ENCODE data around the gene DRC7.
"Not testable (repeated sequence)": the region's sequence is repeated elsewhere in the genome, so short reads cannot be mapped to it uniquely, and the experiment has no call there.

DRC7 gene

DNA sequence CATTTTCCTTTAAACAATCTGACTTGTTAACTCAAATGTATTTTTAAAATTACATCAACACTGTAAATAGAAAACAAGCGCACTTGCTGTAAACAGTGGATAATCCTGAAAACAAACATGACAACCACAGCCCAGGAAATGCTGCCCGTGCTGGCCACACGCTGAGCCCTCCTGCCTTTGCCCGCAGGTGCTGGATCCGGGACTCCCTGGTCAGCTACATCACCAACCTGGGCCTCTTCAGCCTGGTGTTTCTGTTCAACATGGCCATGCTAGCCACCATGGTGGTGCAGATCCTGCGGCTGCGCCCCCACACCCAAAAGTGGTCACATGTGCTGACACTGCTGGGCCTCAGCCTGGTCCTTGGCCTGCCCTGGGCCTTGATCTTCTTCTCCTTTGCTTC, 33.1 kb upstream of the DRC7 start:
- no peak for DNase-seq

GRCh38 chr16:57661936-57662906, 32.4 kb upstream of the DRC7 start:
- no peak for DNase-seq

DNA sequence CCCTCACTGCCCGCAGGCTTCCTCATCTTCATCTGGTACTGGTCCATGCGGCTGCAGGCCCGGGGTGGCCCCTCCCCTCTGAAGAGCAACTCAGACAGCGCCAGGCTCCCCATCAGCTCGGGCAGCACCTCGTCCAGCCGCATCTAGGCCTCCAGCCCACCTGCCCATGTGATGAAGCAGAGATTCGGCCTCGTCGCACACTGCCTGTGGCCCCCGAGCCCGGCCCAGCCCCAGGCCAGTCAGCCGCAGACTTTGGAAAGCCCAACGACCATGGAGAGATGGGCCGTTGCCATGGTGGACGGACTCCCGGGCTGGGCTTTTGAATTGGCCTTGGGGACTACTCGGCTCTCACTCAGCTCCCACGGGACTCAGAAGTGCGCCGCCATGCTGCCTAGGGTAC, 31.2 kb upstream of the DRC7 start:
- no peak for DNase-seq

DNA sequence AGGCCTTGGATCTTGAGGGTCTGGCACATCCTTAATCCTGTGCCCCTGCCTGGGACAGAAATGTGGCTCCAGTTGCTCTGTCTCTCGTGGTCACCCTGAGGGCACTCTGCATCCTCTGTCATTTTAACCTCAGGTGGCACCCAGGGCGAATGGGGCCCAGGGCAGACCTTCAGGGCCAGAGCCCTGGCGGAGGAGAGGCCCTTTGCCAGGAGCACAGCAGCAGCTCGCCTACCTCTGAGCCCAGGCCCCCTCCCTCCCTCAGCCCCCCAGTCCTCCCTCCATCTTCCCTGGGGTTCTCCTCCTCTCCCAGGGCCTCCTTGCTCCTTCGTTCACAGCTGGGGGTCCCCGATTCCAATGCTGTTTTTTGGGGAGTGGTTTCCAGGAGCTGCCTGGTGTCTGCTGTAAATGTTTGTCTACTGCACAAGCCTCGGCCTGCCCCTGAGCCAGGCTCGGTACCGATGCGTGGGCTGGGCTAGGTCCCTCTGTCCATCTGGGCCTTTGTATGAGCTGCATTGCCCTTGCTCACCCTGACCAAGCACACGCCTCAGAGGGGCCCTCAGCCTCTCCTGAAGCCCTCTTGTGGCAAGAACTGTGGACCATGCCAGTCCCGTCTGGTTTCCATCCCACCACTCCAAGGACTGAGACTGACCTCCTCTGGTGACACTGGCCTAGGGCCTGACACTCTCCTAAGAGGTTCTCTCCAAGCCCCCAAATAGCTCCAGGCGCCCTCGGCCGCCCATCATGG, 30.5 kb upstream of the DRC7 start:
- DNase-seq = no peak

GRCh38 chr16:57664662-57665025, 30.0 kb upstream of the DRC7 start:
- no peak for DNase-seq

DNA sequence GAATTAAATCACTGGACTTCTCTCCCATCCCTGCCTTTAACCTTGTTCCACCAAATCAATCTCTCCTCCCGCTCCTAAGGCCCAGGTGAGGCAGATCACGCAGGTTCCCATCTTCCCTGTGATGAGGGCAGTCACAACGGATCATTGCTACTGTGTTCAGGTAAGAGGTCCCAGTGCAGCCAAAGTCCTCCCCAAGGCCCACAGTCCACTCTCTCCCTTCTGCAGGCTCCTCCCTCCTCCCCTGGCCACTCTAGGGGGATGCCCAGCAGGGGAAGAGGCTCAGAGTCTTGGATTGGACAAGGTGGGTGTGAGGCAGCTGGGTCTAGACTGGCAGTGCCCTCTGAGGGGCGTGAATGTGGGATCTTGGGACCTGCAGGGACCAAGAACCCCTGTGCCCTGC, 29.1 kb upstream of the DRC7 start:
- no peak for DNase-seq

- no peak for DNase-seq
Observed at GRCh38 chr16:57666353-57667047, 28.1 kb upstream of the DRC7 start.

DNA sequence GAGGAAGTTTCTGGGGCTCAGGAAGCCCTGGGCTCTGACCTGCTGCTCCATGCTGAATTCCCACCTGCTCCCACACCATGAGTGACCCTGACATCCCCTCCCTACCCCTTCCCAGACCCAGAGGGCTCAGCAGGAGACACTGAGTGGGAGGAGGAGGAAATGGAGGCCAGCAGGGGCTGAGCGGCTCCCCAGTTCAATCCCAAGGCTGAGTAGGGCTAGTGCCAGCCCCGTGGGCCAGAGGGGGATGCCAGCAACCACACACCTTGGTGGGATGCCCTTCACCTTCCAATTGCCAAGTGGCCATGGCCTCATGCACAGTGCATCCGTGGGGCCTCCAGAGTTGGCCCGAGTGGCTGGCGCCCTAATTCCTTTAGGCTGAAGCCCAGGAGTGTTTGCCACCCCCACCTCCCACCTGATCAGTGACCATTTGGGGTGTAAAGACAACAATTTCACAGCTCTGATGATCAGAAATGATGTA, 27.5 kb upstream of the DRC7 start:
- DNase-seq = no peak

DNA sequence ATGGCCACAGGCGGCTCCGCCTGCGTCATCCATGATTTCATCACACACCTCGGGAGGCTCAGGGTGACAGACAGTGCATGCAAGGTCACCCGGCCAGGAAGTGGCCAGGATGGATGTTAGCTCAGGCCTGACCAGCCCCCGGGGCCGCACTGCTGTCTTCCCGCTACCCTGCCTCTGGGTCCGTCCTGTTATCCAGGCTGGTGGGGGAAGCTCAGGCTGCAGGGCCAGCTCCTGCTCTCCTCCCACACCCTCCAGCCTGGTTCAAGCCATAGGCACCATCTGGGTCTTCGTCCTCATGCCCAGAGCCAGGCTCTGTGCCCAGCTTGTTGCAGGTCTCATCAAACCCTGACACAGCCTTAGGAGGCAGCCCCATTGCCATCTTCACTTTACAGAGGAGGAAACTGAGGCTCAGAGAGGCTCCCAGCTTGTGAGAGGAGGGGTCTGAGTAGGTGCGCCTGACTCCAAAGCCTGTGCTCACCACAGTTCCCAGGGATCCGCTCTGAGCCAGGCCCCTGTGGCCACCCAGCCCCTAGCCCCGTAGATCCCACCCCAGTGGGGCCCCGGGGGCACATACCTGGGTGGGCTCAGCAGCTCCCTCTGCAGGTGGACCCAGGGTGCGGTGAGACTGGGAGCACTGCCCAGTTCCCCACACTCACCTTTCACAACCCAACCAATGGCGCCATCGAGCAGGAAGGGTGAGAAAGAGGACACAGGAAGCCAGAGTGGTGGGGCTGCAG, 26.9 kb upstream of the DRC7 start:
- DNase-seq = peak; percentile 95

- DNase-seq = no peak
Observed at GRCh38 chr16:57668263-57668571, 26.4 kb upstream of the DRC7 start, which contains the start of gene ADGRG3. TSS of gene ADGRG3 (plus strand) at chr16:57668306. CDS start at chr16:57668348, 42 bp downstream.

GRCh38 chr16:57668630-57669475, 25.8 kb upstream of the DRC7 start:
- DNase-seq = no peak

DNA sequence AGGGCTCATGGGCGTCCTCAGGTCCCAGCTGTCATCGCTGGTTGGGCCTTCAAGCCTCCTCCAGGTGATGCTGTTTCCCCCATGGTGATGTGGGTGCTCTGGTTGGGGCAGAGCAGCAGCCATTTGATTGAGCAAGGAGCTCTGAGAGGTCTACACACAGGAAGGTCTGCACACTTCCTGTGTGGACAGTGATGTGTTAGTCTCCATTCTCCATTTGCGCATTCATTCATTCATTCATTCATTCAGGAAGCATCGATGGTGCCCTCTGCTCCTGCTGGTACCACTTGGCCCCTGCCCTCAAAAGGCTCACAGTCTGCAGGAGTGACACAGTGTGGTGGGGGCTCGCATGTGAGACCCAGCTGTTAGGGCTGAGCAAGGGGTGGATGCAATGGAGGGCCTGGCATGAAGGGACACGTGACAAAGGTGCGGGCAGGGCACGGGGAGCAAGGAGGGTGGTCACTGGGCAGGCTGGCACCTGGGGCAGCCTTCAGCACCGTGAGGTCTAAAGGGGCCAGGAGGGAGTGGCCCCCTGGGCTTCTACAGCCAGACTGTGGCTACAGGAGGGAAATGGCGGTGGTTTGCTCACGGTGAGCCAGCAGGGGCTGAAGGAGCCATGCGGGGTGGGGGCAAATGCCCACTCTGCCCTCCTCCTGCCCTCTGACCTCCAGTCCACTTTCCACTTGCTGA, 25.0 kb upstream of the DRC7 start:
- no peak for DNase-seq

GRCh38 chr16:57670196-57670595, 24.4 kb upstream of the DRC7 start:
- no peak for DNase-seq

GRCh38 chr16:57671451-57671850, 23.2 kb upstream of the DRC7 start:
- not testable (repeated sequence) for DNase-seq

- DNase-seq = no peak
Observed at GRCh38 chr16:57672416-57672815, 22.2 kb upstream of the DRC7 start.

GRCh38 chr16:57672824-57673223, 21.8 kb upstream of the DRC7 start:
- no peak for DNase-seq

DNA sequence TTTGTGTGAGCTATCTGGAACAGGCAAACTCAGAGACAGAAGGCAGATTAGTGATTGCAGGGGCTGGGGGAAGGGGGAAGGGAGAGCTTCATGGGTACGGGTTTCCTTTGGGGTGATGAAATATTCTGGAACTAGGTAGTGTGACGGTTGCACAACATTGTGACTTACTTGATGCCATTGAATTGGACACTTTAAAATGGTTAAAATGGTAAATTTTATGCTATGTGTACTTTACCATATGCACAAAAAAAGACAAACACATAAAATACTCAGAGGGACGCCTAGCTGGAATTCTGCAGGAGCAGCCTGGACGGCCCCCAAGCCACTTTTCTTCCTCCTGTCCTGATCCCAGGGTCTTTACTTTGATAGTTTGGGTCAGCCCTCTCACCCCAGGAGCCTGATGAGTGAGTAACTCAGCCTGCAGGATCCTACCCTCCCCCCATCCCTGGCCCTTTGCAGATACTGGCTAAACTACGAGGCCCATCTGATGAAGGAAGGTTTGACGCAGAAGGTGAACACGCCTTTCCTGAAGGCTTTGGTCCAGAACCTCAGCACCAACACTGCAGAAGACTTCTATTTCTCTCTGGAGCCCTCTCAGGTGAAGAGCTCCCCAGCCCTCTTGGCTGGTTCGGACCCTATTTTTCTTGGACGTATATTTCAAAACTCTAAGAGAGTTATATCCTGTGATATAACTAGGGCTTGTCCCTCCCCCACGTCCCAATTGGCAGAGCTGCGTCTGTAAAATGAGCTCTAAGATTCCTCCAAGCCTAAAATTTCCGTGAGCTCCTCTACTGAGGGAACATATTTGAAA, 18.7 kb upstream of the DRC7 start:
- DNase-seq = peak; percentile 32

DNA sequence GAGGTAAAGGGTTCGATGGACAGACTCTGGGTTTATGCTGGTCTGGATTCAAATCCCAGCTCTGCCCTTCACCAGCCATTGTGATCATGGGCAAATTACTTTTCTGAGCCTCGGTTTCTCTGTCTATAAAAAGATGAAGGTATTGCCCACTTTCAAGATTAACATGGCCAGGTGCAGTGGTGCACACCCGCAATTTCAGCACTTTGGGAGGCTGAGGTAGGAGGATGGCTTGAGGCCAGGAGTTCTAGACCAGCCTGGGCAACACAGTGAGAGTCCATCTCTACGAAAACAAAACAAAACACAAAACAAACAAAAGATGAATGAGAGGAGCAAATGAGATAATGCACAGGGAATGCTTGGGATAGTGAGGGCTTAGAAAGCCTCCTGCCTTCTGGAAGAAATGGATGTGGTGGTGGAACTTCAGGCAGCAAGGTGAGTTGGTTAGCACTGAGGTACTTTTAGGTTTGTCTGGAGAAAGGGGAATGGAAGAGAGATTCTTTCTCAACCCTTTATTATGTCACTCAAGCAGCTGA, 18.0 kb upstream of the DRC7 start:
- no peak for DNase-seq

- no peak for DNase-seq
Observed at GRCh38 chr16:57677622-57678369, 16.8 kb upstream of the DRC7 start.
